Hematopoietic multipotent progenitor cell treated with erythropoietin and hydrocortisone succinate and interleukin-3 and kit ligand, for 6 days (in vitro differentiated cells): ENCODE data around the gene APMAP.

Experiments used
- DNase-seq: peaks from one replicate; pipeline ENCODE4 v3.0.0-alpha.2; 2015

The APMAP gene

GRCh38 chr20:24992487-24993205 lies at the start of gene APMAP:
TSS of gene APMAP (minus strand) at chr20:24992751. CDS start at chr20:24992688, 63 bp downstream.
- DNase-seq = peak; percentile 98

- no peak for DNase-seq
Observed at GRCh38 chr20:25041813-25042530, 49.4 kb upstream of the APMAP start.

GRCh38 chr20:25040438-25040831 lies 47.9 kb upstream of the APMAP start:
- DNase-seq = peak; percentile 97

- DNase-seq = no peak
Observed at GRCh38 chr20:25039697-25040437, 47.3 kb upstream of the APMAP start.

- DNase-seq = no peak
Observed at GRCh38 chr20:25038591-25039015, 46.1 kb upstream of the APMAP start.

- DNase-seq = no peak
Observed at GRCh38 chr20:25038103-25038410, 45.5 kb upstream of the APMAP start.

GRCh38 chr20:25037288-25038102 lies 44.9 kb upstream of the APMAP start:
- no peak for DNase-seq

GRCh38 chr20:25036331-25036936 lies 43.9 kb upstream of the APMAP start:
- DNase-seq = peak; percentile 31

- DNase-seq = peak; percentile 75
Observed at GRCh38 chr20:25035921-25036320, 43.4 kb upstream of the APMAP start.

GRCh38 chr20:25033924-25034300 lies 41.4 kb upstream of the APMAP start:
- DNase-seq = no peak

GRCh38 chr20:25033265-25033923 lies 40.8 kb upstream of the APMAP start:
- peak; percentile 80 for DNase-seq

GRCh38 chr20:25032478-25033264 lies 40.1 kb upstream of the APMAP start:
- DNase-seq = no peak

GRCh38 chr20:25032065-25032477 lies 39.5 kb upstream of the APMAP start:
- no peak for DNase-seq

GRCh38 chr20:25031241-25031640 lies 38.7 kb upstream of the APMAP start:
- no peak for DNase-seq

- no peak for DNase-seq
Observed at GRCh38 chr20:25030649-25031207, 38.2 kb upstream of the APMAP start.

GRCh38 chr20:25030007-25030648 lies 37.6 kb upstream of the APMAP start:
- no peak for DNase-seq

- DNase-seq = no peak
Observed at GRCh38 chr20:25025986-25026605, 33.5 kb upstream of the APMAP start.

- no peak for DNase-seq
Observed at GRCh38 chr20:25025091-25025861, 32.7 kb upstream of the APMAP start.

GRCh38 chr20:25024171-25024570 lies 31.6 kb upstream of the APMAP start:
- DNase-seq = no peak
